HEK293T (cell line): ENCODE data around the gene TPSD1.

Experiments used
- BHLHE40 ChIP-seq: fragments of 450-650 bp; IDR thresholded peaks from 2 replicates; pipeline ENCODE4 v1.6.1; 2016; ENCODE audit warnings: mild to moderate bottlenecking, moderate library complexity, borderline replicate concordance
- FOXK2 ChIP-seq: fragments of 450-650 bp; IDR thresholded peaks from 2 replicates; pipeline ENCODE4 v1.6.1; 2016; ENCODE audit warnings: mild to moderate bottlenecking
- NFRKB ChIP-seq: fragments of 450-650 bp; IDR thresholded peaks from 2 replicates; pipeline ENCODE4 v1.6.1; 2016; ENCODE audit warnings: mild to moderate bottlenecking, moderate library complexity

- TF ChIP-seq NFRKB, result no peak
- TF ChIP-seq FOXK2, result no peak
- TF ChIP-seq BHLHE40, result no peak
These were observed 43.2 kb upstream of the TPSD1 start for GRCh38 chr16:1212616-1213194.
